HepG2 (cell line): ENCODE measurements around the gene PDGFA. TPM values are rescaled to one million over a fixed set of nuclear protein-coding genes. Genes with fewer than 3 reads are reported as not detected.

Source experiments
- ATAC-seq: fragments of 200-7000 bp; cut with Tn5 transposase; 3 replicates; pipeline ENCODE4 v1.9.1; 2020; ENCODE audit warnings: mild to moderate bottlenecking, moderate library complexity
- BruUV-seq: library from RNA; stranded (reverse); fragments of 400-500 nt; replicated peaks from 2 replicates; lab custom pipeline; 2021; lab: Mats Ljungman, UMichigan
- CTCF ChIA-PET: fragments of 300-600 bp; formaldehyde crosslinking; extraction: SDS; loops from one replicate; lab custom pipeline; 2021; ENCODE audit warnings: low total read pairs, inconsistent platforms, low intra/inter-chr PET ratio; lab: Yijun Ruan, JAX
- POLR2A ChIA-PET: fragments of 350-600 bp; sonication (Branson Sonifier 250); formaldehyde crosslinking; loops from one replicate; lab custom pipeline; 2020; ENCODE audit warnings: antibody characterized with exemption, inconsistent platforms; lab: Yijun Ruan, JAX
- DNase-seq: peaks from one replicate; pipeline ENCODE4 v3.0.0-alpha.2; 2015; ENCODE audit warnings: low spot score
- FAIRE-seq: peaks from 3 replicates; lab custom pipeline; 2011; peaks lifted over from hg19 to GRCh38; lab: Jason Lieb, UNC
- H2AFZ ChIP-seq: one replicate; pipeline ENCODE4 v1.6.1; 2011; ENCODE audit warnings: low read length, inconsistent platforms
- H3K27ac ChIP-seq: fragments of 300-600 bp; 3 replicates; pipeline ENCODE4 v1.8.0; 2011; ENCODE audit warnings: mixed run types, mild to moderate bottlenecking, mixed read lengths, low read length, inconsistent platforms; ENCODE audit not compliant: insufficient read depth; ENCODE audit errors: extremely low read length
- H3K27me3 ChIP-seq, 2 experiments: fragments of 200-600 bp in 1 of 2; 2 replicates in 1 of 2; 3 replicates in 1 of 2; pipeline versions ENCODE4 v1.6.0 to v1.8.0; 2011; ENCODE audit warnings: low read length in 2 of 2, mild to moderate bottlenecking in 2 of 2, moderate library complexity in 2 of 2, inconsistent platforms in 1 of 2; ENCODE audit not compliant: insufficient read depth in 2 of 2, control insufficient read depth in 1 of 2
- H3K36me3 ChIP-seq, 2 experiments: fragments of 200-600 bp in 1 of 2; replicated peaks in 1 of 2; 2 replicates in 1 of 2; 3 replicates in 1 of 2; pipeline versions ENCODE4 v1.5.1 to v1.8.0; 2011; ENCODE audit warnings: low read length in 2 of 2, inconsistent platforms in 1 of 2; ENCODE audit not compliant: insufficient read depth in 2 of 2, control insufficient read depth in 1 of 2
- H3K4me1 ChIP-seq: 2 replicates; pipeline ENCODE4 v1.5.1; 2012; ENCODE audit warnings: low read length, inconsistent platforms; ENCODE audit not compliant: insufficient read depth
- H3K4me2 ChIP-seq: 2 replicates; pipeline ENCODE4 v1.6.0; 2011; ENCODE audit warnings: low read depth, low read length, inconsistent platforms
- H3K4me3 ChIP-seq, 3 experiments: fragments of 200-600 bp in 1 of 3; sonication (generic), shearing (Covaris generic) in 1 of 3; replicated peaks in 1 of 3; 2 replicates each; pipeline ENCODE4 v1.5.1; 2011 to 2016; ENCODE audit warnings: low read length in 3 of 3, inconsistent platforms in 2 of 3, low read depth in 2 of 3, mild to moderate bottlenecking in 2 of 3, control low read depth in 1 of 3, mixed read lengths in 1 of 3; ENCODE audit not compliant: insufficient read depth in 1 of 3
- H3K79me2 ChIP-seq: one replicate; pipeline ENCODE4 v1.6.1; 2011; ENCODE audit warnings: low read length, inconsistent platforms; ENCODE audit not compliant: insufficient read depth
- H3K9ac ChIP-seq: 2 replicates; pipeline ENCODE4 v1.6.0; 2011; ENCODE audit warnings: mild to moderate bottlenecking, low read depth, low read length, inconsistent platforms; ENCODE audit not compliant: insufficient read depth
- H3K9me3 ChIP-seq: 2 replicates; pipeline ENCODE4 v1.5.1; 2012; ENCODE audit warnings: mild to moderate bottlenecking, low read length
- H4K20me1 ChIP-seq: 2 replicates; pipeline ENCODE4 v1.6.0; 2011; ENCODE audit warnings: inconsistent platforms, mild to moderate bottlenecking, low read length, moderate library complexity; ENCODE audit not compliant: insufficient read depth
- DPF2 ChIP-seq: sonication (generic); formaldehyde crosslinking; IDR thresholded peaks from 2 replicates; pipeline ENCODE4 v1.4.0; 2020; ENCODE audit warnings: mild to moderate bottlenecking, low read depth, missing genetic modification reagents, borderline replicate concordance
- MNT ChIP-seq: fragments of 450-650 bp; IDR thresholded peaks from 2 replicates; pipeline ENCODE4 v1.6.1; 2016
- PLRG1 ChIP-seq: fragments of 450-650 bp; conservative IDR thresholded peaks from 2 replicates; pipeline ENCODE4 v1.6.1; 2016
- TP53 ChIP-seq: sonication (generic); formaldehyde crosslinking; conservative IDR thresholded peaks from 2 replicates; pipeline ENCODE4 v1.4.0; 2020; ENCODE audit warnings: missing genetic modification reagents
- ZFYVE20 ChIP-seq: sonication (generic); formaldehyde crosslinking; IDR thresholded peaks from 2 replicates; pipeline ENCODE4 v1.8.0; 2023; ENCODE audit warnings: low read depth, mild to moderate bottlenecking, moderate library complexity, missing genetic modification reagents, borderline replicate concordance
- ZNF329 ChIP-seq: sonication (generic); formaldehyde crosslinking; IDR thresholded peaks from 2 replicates; pipeline ENCODE4 v1.9.0; 2021; ENCODE audit warnings: low read depth, mild to moderate bottlenecking, missing genetic modification reagents
- WGBS: methylation state at CpG from one replicate; pipeline ENCODE4 v1.1.6; 2017; ENCODE audit warnings: low lambda C conversion rate; 5-methylcytosine and 5-hydroxymethylcytosine counted together
- in situ Hi-C: cut with HindIII; loops from 2 replicates; pipeline ENCODE4 v1.10.0; 2017; ENCODE audit warnings: low pct_unique_long_range_greater_than_20kb; ENCODE audit not compliant: extremely low pct_ligation_motif_present
- intact Hi-C: fragments of 100-400 bp; cut with micrococcal nuclease; formaldehyde crosslinking; loops from one replicate; pipeline ENCODE4 v1.10.0; 2022; ENCODE audit not compliant: unreplicated experiment
- polyA plus RNA-seq, 8 experiments: library from polyadenylated mRNA; depleted of rRNA in 3 of 8; stranded (reverse) in 7 of 8; unstranded in 1 of 8; fragments of >200 nt; fragmentation: Illumina TruSeq in 4 of 8; extraction: Trizol in 4 of 8; gene quantifications; 2 replicates each; pipeline versions ENCODE4 v1.2.1 to v1.2.3, GENCODE V29; 2011 to 2016; ENCODE audit warnings: low read depth in 4 of 8, missing spikeins in 1 of 8, mixed read lengths in 1 of 8; ENCODE audit not compliant: insufficient read depth in 1 of 8
- total RNA-seq, 5 experiments: library from RNA; depleted of rRNA; stranded (reverse); fragments of >200 nt; fragmentation: Illumina TruSeq; extraction: Trizol; gene quantifications; 2 replicates each; pipeline ENCODE4 v1.2.3, GENCODE V29; 2016; ENCODE audit warnings: low read depth in 1 of 5

PDGFA gene
- total and polyA plus RNA-seq, 2 of the 13 experiments (the other 11 are each of a cell fraction or from before 2014, with no cell fraction given), result 1.5 to 3.4 TPM

- intact Hi-C loops (no loop called here), in situ Hi-C loops (no loop called here)
- Histone ChIP-seq H3K27me3 (no peaks in the 10 kb centered on the region; a peak in 1 of 5 replicates), H3K79me2 (no peaks in the 10 kb centered on the region), H3K4me3 (no peak overlapping the region), H4K20me1 (no peaks in the 10 kb centered on the region), H3K4me2 (no peak overlapping the region), H3K9ac (no peak overlapping the region), H3K9me3 (no peaks in the 10 kb centered on the region), H2AFZ (no peak overlapping the region), H3K4me1 (peaks cover 48% of the 10 kb centered on the region), H3K27ac (no peak overlapping the region), H3K36me3 (no peaks in the 10 kb centered on the region)
- ChIA-PET CTCF (no interaction called here), POLR2A (interaction anchor here (4.8 kb wide), 1 partner anchor 9 kb away, joined by 36 read pairs; no protein-coding TSS in a partner anchor)
- no TSS peak for BruUV-seq
- TF ChIP-seq DPF2 (CRISPR knock-in tag) (no peak), ZFYVE20 (CRISPR knock-in tag) (no peak), PLRG1 (no peak), MNT (no peak), TP53 (CRISPR knock-in tag) (no peak), ZNF329 (CRISPR knock-in tag) (no peak)
- WGBS, result 97% methylated on average over 17 of the region's 36 CpGs
- DNase-seq (no peak), ATAC-seq (no peak), FAIRE-seq (no peak)
Observed at GRCh38 chr7:463362-463781, 56.3 kb downstream of the PDGFA start.
